ENCODE measurements around the gene CCL8.

GRCh38 chr17:34300652-34301370 lies 18.4 kb upstream of the CCL8 start:
- TF ChIP-seq, protein P1, sequence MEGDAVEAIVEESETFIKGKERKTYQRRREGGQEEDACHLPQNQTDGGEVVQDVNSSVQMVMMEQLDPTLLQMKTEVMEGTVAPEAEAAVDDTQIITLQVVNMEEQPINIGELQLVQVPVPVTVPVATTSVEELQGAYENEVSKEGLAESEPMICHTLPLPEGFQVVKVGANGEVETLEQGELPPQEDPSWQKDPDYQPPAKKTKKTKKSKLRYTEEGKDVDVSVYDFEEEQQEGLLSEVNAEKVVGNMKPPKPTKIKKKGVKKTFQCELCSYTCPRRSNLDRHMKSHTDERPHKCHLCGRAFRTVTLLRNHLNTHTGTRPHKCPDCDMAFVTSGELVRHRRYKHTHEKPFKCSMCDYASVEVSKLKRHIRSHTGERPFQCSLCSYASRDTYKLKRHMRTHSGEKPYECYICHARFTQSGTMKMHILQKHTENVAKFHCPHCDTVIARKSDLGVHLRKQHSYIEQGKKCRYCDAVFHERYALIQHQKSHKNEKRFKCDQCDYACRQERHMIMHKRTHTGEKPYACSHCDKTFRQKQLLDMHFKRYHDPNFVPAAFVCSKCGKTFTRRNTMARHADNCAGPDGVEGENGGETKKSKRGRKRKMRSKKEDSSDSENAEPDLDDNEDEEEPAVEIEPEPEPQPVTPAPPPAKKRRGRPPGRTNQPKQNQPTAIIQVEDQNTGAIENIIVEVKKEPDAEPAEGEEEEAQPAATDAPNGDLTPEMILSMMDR (IDR thresholded peaks at IDR 0.05) = no peak
- TF ChIP-seq POLR2A (IDR thresholded peaks at IDR 0.05) (no peak), POLR2AphosphoS5 (IDR thresholded peaks at IDR 0.05) (no peak)
